Endothelial cell of umbilical vein (primary cell): ENCODE measurements around the gene FAM168B. TPM values are rescaled to one million over a fixed set of nuclear protein-coding genes. Genes with fewer than 3 reads are reported as not detected.

Experiments used
- BruUV-seq: library from RNA; stranded (reverse); fragments of 400-500 nt; replicated peaks from 2 replicates; lab custom pipeline; 2021; lab: Mats Ljungman, UMichigan
- CTCF ChIA-PET: fragments of 300-600, 350-600 bp; sonication (Branson Sonifier 250); formaldehyde crosslinking; loops from one replicate; lab custom pipeline; 2021; ENCODE audit warnings: antibody characterized with exemption, inconsistent platforms; lab: Charles Lee
- POLR2A ChIA-PET: fragments of 300-600, 350-600 bp; sonication (Branson Sonifier 250); formaldehyde crosslinking; loops from one replicate; lab custom pipeline; 2021; ENCODE audit warnings: antibody characterized with exemption, inconsistent platforms; lab: Charles Lee
- DNase-seq: peaks from one replicate; pipeline ENCODE4 v3.0.0-alpha.2; 2011; ENCODE audit warnings: low read depth, low spot score
- FAIRE-seq: peaks from 2 replicates; lab custom pipeline; 2011; peaks lifted over from hg19 to GRCh38; lab: Jason Lieb, UNC
- H2AFZ ChIP-seq: 2 replicates; pipeline ENCODE4 v1.6.0; 2012; ENCODE audit warnings: low read depth, low read length, control low read depth, inconsistent platforms
- H3K27ac ChIP-seq: 2 replicates; pipeline ENCODE4 v1.5.1; 2011; ENCODE audit warnings: low read depth, mild to moderate bottlenecking, control low read depth, low read length, moderate library complexity; ENCODE audit not compliant: insufficient read depth
- H3K27me3 ChIP-seq, 2 experiments: 2 replicates each; pipeline versions ENCODE4 v1.6.0 to v1.6.1; 2011; ENCODE audit warnings: low read length in 2 of 2, mixed read lengths in 1 of 2; ENCODE audit not compliant: control insufficient read depth in 2 of 2, insufficient read depth in 2 of 2
- H3K36me3 ChIP-seq, 2 experiments: 2 replicates in 1 of 2; 3 replicates in 1 of 2; pipeline ENCODE4 v1.5.1; 2011; ENCODE audit warnings: low read length in 2 of 2, mild to moderate bottlenecking in 1 of 2, moderate library complexity in 1 of 2; ENCODE audit not compliant: control insufficient read depth in 2 of 2, insufficient read depth in 2 of 2; ENCODE audit errors: extremely low read depth in 1 of 2
- H3K4me1 ChIP-seq: 3 replicates; pipeline ENCODE4 v1.5.1; 2011; ENCODE audit warnings: mild to moderate bottlenecking, low read length; ENCODE audit not compliant: control insufficient read depth, insufficient read depth; ENCODE audit errors: extremely low read depth
- H3K4me2 ChIP-seq: 2 replicates; pipeline ENCODE4 v1.6.1; 2011; ENCODE audit warnings: low read length, control low read depth, mixed read lengths; ENCODE audit not compliant: insufficient read depth
- H3K4me3 ChIP-seq, 3 experiments: fragments of 200-600 bp in 1 of 3; sonication (generic), shearing (Covaris generic) in 1 of 3; replicated peaks in 1 of 3; 2 replicates each; pipeline ENCODE4 v1.5.1; 2011 to 2016; ENCODE audit warnings: control low read depth in 3 of 3, low read length in 3 of 3, mild to moderate bottlenecking in 2 of 3, inconsistent platforms in 1 of 3, low read depth in 1 of 3, moderate library complexity in 1 of 3; ENCODE audit not compliant: insufficient read depth in 1 of 3
- H3K79me2 ChIP-seq: 2 replicates; pipeline ENCODE4 v1.6.0; 2012; ENCODE audit warnings: low read length, inconsistent platforms; ENCODE audit not compliant: control insufficient read depth, insufficient read depth
- H3K9ac ChIP-seq: replicated peaks from 2 replicates; pipeline ENCODE3; 2011; ENCODE audit warnings: low read length, control low read depth; ENCODE audit not compliant: insufficient read depth; ENCODE audit errors: extremely low read depth
- H3K9me1 ChIP-seq: replicated peaks from 3 replicates; pipeline ENCODE4 v1.6.0; 2011; ENCODE audit warnings: mild to moderate bottlenecking, low read length; ENCODE audit not compliant: control insufficient read depth, insufficient read depth; ENCODE audit errors: extremely low read depth
- H3K9me3 ChIP-seq: replicated peaks from 2 replicates; pipeline ENCODE4 v1.5.1; 2012; ENCODE audit warnings: low read length, inconsistent platforms; ENCODE audit not compliant: control insufficient read depth, insufficient read depth
- H4K20me1 ChIP-seq: replicated peaks from 2 replicates; pipeline ENCODE3; 2011; ENCODE audit warnings: mild to moderate bottlenecking, low read length; ENCODE audit not compliant: control insufficient read depth, insufficient read depth; ENCODE audit errors: extremely low read depth
- CTCF ChIP-seq, 2 donors: IDR thresholded peaks; 1 replicate in 1 of 2; 2 replicates in 1 of 2; pipeline ENCODE4 v1.5.1; 2011; ENCODE audit warnings: low read length in 2 of 2, mild to moderate bottlenecking in 2 of 2, moderate library complexity in 2 of 2, control low read depth in 1 of 2, inconsistent platforms in 1 of 2, low read depth in 1 of 2; ENCODE audit not compliant: insufficient read depth in 1 of 2; ENCODE audit errors: extremely low read depth in 1 of 2
- EZH2 ChIP-seq: IDR thresholded peaks from 2 replicates; pipeline ENCODE4 v1.6.1; 2012; ENCODE audit warnings: borderline replicate concordance, low read depth, mild to moderate bottlenecking, moderate library complexity, low read length, inconsistent platforms; ENCODE audit not compliant: severe bottlenecking
- FOS ChIP-seq: IDR thresholded peaks from 2 replicates; pipeline ENCODE4 v1.6.1; 2011; ENCODE audit warnings: mild to moderate bottlenecking, low read length, moderate library complexity, borderline replicate concordance; ENCODE audit not compliant: insufficient read depth
- GATA2 ChIP-seq: IDR thresholded peaks from 2 replicates; pipeline ENCODE4 v1.7.0; 2011; ENCODE audit warnings: low read depth, mild to moderate bottlenecking, moderate library complexity, mixed read lengths, low read length; ENCODE audit not compliant: insufficient read length, insufficient read depth
- JUN ChIP-seq: IDR thresholded peaks from 2 replicates; pipeline ENCODE4 v1.6.1; 2011; ENCODE audit warnings: borderline replicate concordance, low read depth; ENCODE audit not compliant: insufficient read length, insufficient read depth
- MAX ChIP-seq: IDR thresholded peaks from 2 replicates; pipeline ENCODE4 v1.6.1; 2011; ENCODE audit not compliant: insufficient read depth, insufficient read length
- MYC ChIP-seq: IDR thresholded peaks from one replicate; pipeline ENCODE4 v1.6.1; 2011; ENCODE audit warnings: mild to moderate bottlenecking, low read depth, low read length
- POLR2A ChIP-seq: IDR thresholded peaks from 2 replicates; pipeline ENCODE4 v1.6.1; 2012; ENCODE audit warnings: low read depth, mild to moderate bottlenecking, control low read depth, low read length
- POLR2AphosphoS5 ChIP-seq: IDR thresholded peaks from 2 replicates; pipeline ENCODE4 v1.6.1; 2012; ENCODE audit warnings: low read depth, mild to moderate bottlenecking, control low read depth, low read length, moderate library complexity; ENCODE audit not compliant: insufficient read depth
- dilution Hi-C: fragments of 300-500 bp; cut with MboI; formaldehyde crosslinking; loops from one replicate; pipeline ENCODE4 v1.15.0; 2019; ENCODE audit warnings: low sequenced_read_pairs; ENCODE audit not compliant: extremely low pct_ligation_motif_present
- intact Hi-C: fragments of 100-400 bp; cut with micrococcal nuclease; formaldehyde crosslinking; loops from one replicate; pipeline ENCODE4 v1.10.0; 2022
- polyA plus RNA-seq, 4 experiments: library from polyadenylated mRNA; depleted of rRNA in 3 of 4; stranded (reverse) in 3 of 4; unstranded in 1 of 4; fragments of >200 nt; gene quantifications; 2 replicates each; pipeline versions ENCODE4 v1.2.1 to v1.2.3, GENCODE V29; 2011 to 2012; ENCODE audit warnings: missing spikeins in 1 of 4
- total RNA-seq: library from RNA; stranded (reverse); gene quantifications from 2 replicates; pipeline ENCODE4 v1.2.3, GENCODE V29; 2021

FAM168B gene
- total and polyA plus RNA-seq, 2 donors (not counting 3 experiments of a cell fraction or from before 2014, with no cell fraction given), result 109 to 183 TPM

- Histone ChIP-seq H3K9ac (no peak overlapping the region), H2AFZ (no peak overlapping the region), H3K36me3 (peaks cover 7 to 26% of the 10 kb centered on the region in 2 experiments), H3K79me2 (no peaks in the 10 kb centered on the region), H3K4me2 (no peak overlapping the region), H3K27ac (no peak overlapping the region), H3K4me1 (no peaks in the 10 kb centered on the region), H3K9me1 (no peaks in the 10 kb centered on the region), H4K20me1 (peaks cover 6% of the 10 kb centered on the region), H3K9me3 (no peaks in the 10 kb centered on the region), H3K27me3 (peaks cover 0 to 2% of the 10 kb centered on the region in 2 experiments), H3K4me3 (no peak overlapping the region)
- dilution Hi-C loops, result no loop called here
- FAIRE-seq (no peak), DNase-seq (no peak)
- CTCF ChIA-PET, result no interaction called here
- intact Hi-C loops, result loop anchor here (10.0 kb wide), 1 partner anchor 251 kb away; no protein-coding TSS in a partner anchor
- POLR2A ChIA-PET, result no interaction called here
- TF ChIP-seq JUN (no peak), MAX (no peak), POLR2AphosphoS5 (no peak), CTCF (IDR thresholded peaks at IDR 0.05; ENCODE audit: extremely low read depth in 1 of 2, insufficient read depth in 1 of 2, low read depth in 1 of 2, low read length in 2 of 2) (no peak), GATA2 (no peak), EZH2 (no peak), MYC (no peak), POLR2A (no peak), FOS (no peak)
- BruUV-seq, result no TSS peak
Measured at GRCh38 chr2:131046028-131046917, 47.0 kb downstream of the FAM168B start.
